HCT116 (cell line): ENCODE results near the gene ABHD11. TPM values are rescaled to one million over a fixed set of nuclear protein-coding genes. Genes with fewer than 3 reads are reported as not detected.

Source experiments
- ATAC-seq: fragments of 200-7000 bp; cut with Tn5 transposase; 2 replicates; pipeline ENCODE4 v1.9.1; 2020; ENCODE audit warnings: mild to moderate bottlenecking, moderate library complexity
- BruUV-seq: library from RNA; stranded (reverse); fragments of 400-500 nt; replicated peaks from 2 replicates; lab custom pipeline; 2021; lab: Mats Ljungman, UMichigan
- CTCF ChIA-PET: fragments of 300-600 bp; sonication (Branson Sonifier 250); formaldehyde crosslinking; loops from one replicate; lab custom pipeline; 2021; ENCODE audit warnings: antibody characterized with exemption; lab: Charles Lee
- POLR2A ChIA-PET: fragments of 300-600, 350-600 bp; sonication (Branson Sonifier 250); formaldehyde crosslinking; loops from one replicate; lab custom pipeline; 2021; ENCODE audit warnings: antibody characterized with exemption; lab: Charles Lee
- RAD21 ChIA-PET, 2 experiments: fragments of 300-600 bp; sonication (Branson Sonifier 250); formaldehyde crosslinking; loops; one replicate each; lab custom pipeline; 2023; ENCODE audit warnings: low total read pairs in 2 of 2; ENCODE audit not compliant: uncharacterized antibody in 2 of 2, unreplicated experiment in 2 of 2, low non-redundant PET in 1 of 2; lab: Charles Lee
- DNase-seq: peaks from one replicate; pipeline ENCODE4 v3.0.0-alpha.2; 2010; ENCODE audit warnings: low read depth, low spot score
- H2AFZ ChIP-seq: fragments of 200-600 bp; shearing (Covaris generic), sonication (generic); 2 replicates; pipeline ENCODE4 v1.6.1; 2017; ENCODE audit warnings: low read depth, mixed run types, mixed read lengths, antibody characterized with exemption, low read length; ENCODE audit not compliant: poor library complexity, severe bottlenecking
- H3K27ac ChIP-seq: 2 replicates; pipeline ENCODE4 v1.5.1; 2012; ENCODE audit warnings: low read depth, low read length
- H3K27me3 ChIP-seq: fragments of 200-600 bp; sonication (generic); 2 replicates; pipeline ENCODE4 v1.6.1; 2016; ENCODE audit warnings: mixed run types, low read length, mixed read lengths; ENCODE audit not compliant: insufficient read depth
- H3K36me3 ChIP-seq, 2 experiments: fragments of 200-500 bp in 1 of 2; fragments of 200-600 bp in 1 of 2; sonication (Bioruptor generic) in 1 of 2; sonication (generic) in 1 of 2; 2 replicates each; pipeline versions ENCODE4 v1.5.1 to v1.6.1; 2014 to 2016; ENCODE audit warnings: low read length in 2 of 2, inconsistent platforms in 1 of 2, mixed read lengths in 1 of 2, mixed run types in 1 of 2; ENCODE audit not compliant: insufficient read depth in 2 of 2, control insufficient read depth in 1 of 2
- H3K4me1 ChIP-seq, 2 experiments: fragments of 200-600 bp in 1 of 2; sonication (generic) in 1 of 2; 2 replicates each; pipeline versions ENCODE4 v1.5.1 to v1.6.1; 2012 to 2017; ENCODE audit warnings: low read length in 2 of 2, inconsistent platforms in 1 of 2, mild to moderate bottlenecking in 1 of 2, mixed read lengths in 1 of 2, mixed run types in 1 of 2, moderate library complexity in 1 of 2; ENCODE audit not compliant: insufficient read depth in 2 of 2, control insufficient read depth in 1 of 2
- H3K4me2 ChIP-seq: fragments of 200-600 bp; sonication (generic); 2 replicates; pipeline ENCODE4 v1.6.1; 2017; ENCODE audit warnings: mixed run types, low read length, mixed read lengths
- H3K4me3 ChIP-seq, 2 experiments: fragments of 200-600 bp in 1 of 2; sonication (generic) in 1 of 2; replicated peaks in 1 of 2; 2 replicates each; pipeline ENCODE4 v1.5.1; 2011 to 2016; ENCODE audit warnings: low read length in 2 of 2, control low read depth in 1 of 2, low read depth in 1 of 2, mild to moderate bottlenecking in 1 of 2, mixed read lengths in 1 of 2, mixed run types in 1 of 2
- H3K79me2 ChIP-seq: fragments of 200-600 bp; sonication (generic); 2 replicates; pipeline ENCODE4 v1.6.1; 2017; ENCODE audit warnings: mild to moderate bottlenecking, mixed run types, low read length, moderate library complexity, mixed read lengths; ENCODE audit not compliant: insufficient read depth
- H3K9ac ChIP-seq: fragments of 200-600 bp; sonication (generic); 2 replicates; pipeline ENCODE4 v1.6.1; 2016; ENCODE audit warnings: low read length, mixed read lengths
- H3K9me2 ChIP-seq: fragments of 200-600 bp; sonication (generic), shearing (Covaris generic); 2 replicates; pipeline ENCODE4 v1.6.1; 2017; ENCODE audit warnings: mixed run types, mild to moderate bottlenecking, moderate library complexity; ENCODE audit not compliant: insufficient read depth
- H3K9me3 ChIP-seq, 2 experiments: fragments of 200-500 bp in 1 of 2; fragments of 200-600 bp in 1 of 2; sonication (Bioruptor generic) in 1 of 2; sonication (generic) in 1 of 2; 2 replicates each; pipeline ENCODE4 v1.6.1; 2014 to 2017; ENCODE audit warnings: low read length in 2 of 2, mixed read lengths in 2 of 2, inconsistent platforms in 1 of 2, low read depth in 1 of 2, mild to moderate bottlenecking in 1 of 2, mixed run types in 1 of 2, moderate library complexity in 1 of 2; ENCODE audit not compliant: control insufficient read depth in 1 of 2, insufficient read depth in 1 of 2
- H4K20me1 ChIP-seq: fragments of 200-600 bp; sonication (generic), shearing (Covaris generic); 2 replicates; pipeline ENCODE4 v1.6.1; 2017; ENCODE audit warnings: mixed run types, mild to moderate bottlenecking, moderate library complexity; ENCODE audit not compliant: insufficient read depth
- ATF3 ChIP-seq: IDR thresholded peaks from 2 replicates; pipeline ENCODE4 v1.6.1; 2012
- CTCF ChIP-seq, 3 experiments: fragments of 200-600 bp in 1 of 3; sonication (generic) in 1 of 3; IDR thresholded peaks in 2 of 3; conservative IDR thresholded peaks in 1 of 3; 2 replicates each; pipeline ENCODE4 v1.5.1; 2012 to 2017; ENCODE audit warnings: low read depth in 2 of 3, low read length in 2 of 3, antibody characterized with exemption in 1 of 3, borderline replicate concordance in 1 of 3, control low read depth in 1 of 3, mild to moderate bottlenecking in 1 of 3, mixed read lengths in 1 of 3, mixed run types in 1 of 3, moderate library complexity in 1 of 3; ENCODE audit not compliant: insufficient read depth in 1 of 3
- EGR1 ChIP-seq: IDR thresholded peaks from 2 replicates; pipeline ENCODE4 v1.6.1; 2012; ENCODE audit warnings: low read depth
- ELF1 ChIP-seq: IDR thresholded peaks from 2 replicates; pipeline ENCODE4 v1.6.1; 2012; ENCODE audit warnings: low read depth, borderline replicate concordance
- JUND ChIP-seq: IDR thresholded peaks from 2 replicates; pipeline ENCODE4 v1.6.1; 2012
- POLR2A ChIP-seq: IDR thresholded peaks from 2 replicates; pipeline ENCODE4 v1.7.0; 2011; ENCODE audit warnings: borderline replicate concordance; ENCODE audit not compliant: insufficient read depth, insufficient read length; ENCODE audit errors: extremely low read depth
- SP1 ChIP-seq: IDR thresholded peaks from 2 replicates; pipeline ENCODE4 v1.6.1; 2012; ENCODE audit warnings: low read depth
- SRF ChIP-seq: IDR thresholded peaks from 2 replicates; pipeline ENCODE4 v1.6.1; 2012; ENCODE audit warnings: low read depth
- TCF7L2 ChIP-seq: IDR thresholded peaks from 2 replicates; pipeline ENCODE4 v1.7.0; 2011; ENCODE audit warnings: borderline replicate concordance, inconsistent platforms; ENCODE audit not compliant: insufficient read depth, insufficient read length; ENCODE audit errors: extremely low read depth
- ZFX ChIP-seq: fragments of 450-650 bp; IDR thresholded peaks from 2 replicates; pipeline ENCODE4 v1.6.1; 2017
- intact Hi-C: fragments of 100-400 bp; cut with micrococcal nuclease; formaldehyde crosslinking; loops from 2 replicates; pipeline ENCODE4 v1.10.0; 2022
- microRNA counts: library from miRNA; unstranded; fragments of <30 nt; microRNA quantifications from one replicate; lab custom pipeline; 2015
- microRNA-seq: library from miRNA; unstranded; fragments of <30 nt; microRNA quantifications from one replicate; pipeline ENCODE4, GENCODE V29; 2016; ENCODE audit warnings: borderline number of aligned reads
- total RNA-seq: library from RNA; stranded (reverse); gene quantifications from one replicate; pipeline ENCODE4 v1.2.1, GENCODE V29; 2021; ENCODE audit not compliant: unreplicated experiment
- TF ChIP-seq, protein P1 (sequence below): IDR thresholded peaks from 2 replicates; pipeline ENCODE4 v1.6.1; 2012
- TF ChIP-seq, protein P2 (sequence below): IDR thresholded peaks from 2 replicates; pipeline ENCODE4 v1.6.1; 2012; ENCODE audit warnings: low read depth

ABHD11 gene
- total RNA-seq, 1 experiment from 2014 or later, result 69.8 TPM

- POLR2A ChIA-PET, result no interaction called here
Measured at GRCh38 chr7:73688288-73688687, 50.3 kb downstream of the ABHD11 start.

More at GRCh38 chr7:73688288-73688687, 50.3 kb downstream of the ABHD11 start:
- H3K9ac ChIP-seq, result no peak overlapping the region
- ChIA-PET RAD21 (no interaction called here), CTCF (no interaction called here)
- no peak overlapping the region for H3K4me3 ChIP-seq
- BruUV-seq, result no TSS peak
- H2AFZ ChIP-seq, result no peak overlapping the region
- H3K27ac ChIP-seq, result no peak overlapping the region
- intact Hi-C loops, result no loop called here
- peaks cover 43 to 63% of the 10 kb centered on the region in 2 experiments for H3K36me3 ChIP-seq
- DNase-seq, result no peak
- no peaks in the 10 kb centered on the region for H3K9me2 ChIP-seq
- H3K9me3 ChIP-seq, result no peaks in the 10 kb centered on the region
- no peak for ATAC-seq
- H3K27me3 ChIP-seq, result no peaks in the 10 kb centered on the region
- TF ChIP-seq, protein P1, sequence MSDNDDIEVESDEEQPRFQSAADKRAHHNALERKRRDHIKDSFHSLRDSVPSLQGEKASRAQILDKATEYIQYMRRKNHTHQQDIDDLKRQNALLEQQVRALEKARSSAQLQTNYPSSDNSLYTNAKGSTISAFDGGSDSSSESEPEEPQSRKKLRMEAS, result no peak
- TF ChIP-seq POLR2A, result no peak
- TF ChIP-seq ATF3, result no peak
- TF ChIP-seq TCF7L2, result no peak
- TF ChIP-seq ZFX, result no peak
- no peak for TF ChIP-seq CTCF (IDR thresholded peaks at IDR 0.05 in 2 of 3, conservative IDR thresholded peaks at IDR 0.05 in 1 of 3; ENCODE audit: borderline replicate concordance in 1 of 3, insufficient read depth in 1 of 3, low read depth in 2 of 3, low read length in 2 of 3)
- no peak for TF ChIP-seq SP1
- TF ChIP-seq EGR1, result no peak
- TF ChIP-seq, protein P2, sequence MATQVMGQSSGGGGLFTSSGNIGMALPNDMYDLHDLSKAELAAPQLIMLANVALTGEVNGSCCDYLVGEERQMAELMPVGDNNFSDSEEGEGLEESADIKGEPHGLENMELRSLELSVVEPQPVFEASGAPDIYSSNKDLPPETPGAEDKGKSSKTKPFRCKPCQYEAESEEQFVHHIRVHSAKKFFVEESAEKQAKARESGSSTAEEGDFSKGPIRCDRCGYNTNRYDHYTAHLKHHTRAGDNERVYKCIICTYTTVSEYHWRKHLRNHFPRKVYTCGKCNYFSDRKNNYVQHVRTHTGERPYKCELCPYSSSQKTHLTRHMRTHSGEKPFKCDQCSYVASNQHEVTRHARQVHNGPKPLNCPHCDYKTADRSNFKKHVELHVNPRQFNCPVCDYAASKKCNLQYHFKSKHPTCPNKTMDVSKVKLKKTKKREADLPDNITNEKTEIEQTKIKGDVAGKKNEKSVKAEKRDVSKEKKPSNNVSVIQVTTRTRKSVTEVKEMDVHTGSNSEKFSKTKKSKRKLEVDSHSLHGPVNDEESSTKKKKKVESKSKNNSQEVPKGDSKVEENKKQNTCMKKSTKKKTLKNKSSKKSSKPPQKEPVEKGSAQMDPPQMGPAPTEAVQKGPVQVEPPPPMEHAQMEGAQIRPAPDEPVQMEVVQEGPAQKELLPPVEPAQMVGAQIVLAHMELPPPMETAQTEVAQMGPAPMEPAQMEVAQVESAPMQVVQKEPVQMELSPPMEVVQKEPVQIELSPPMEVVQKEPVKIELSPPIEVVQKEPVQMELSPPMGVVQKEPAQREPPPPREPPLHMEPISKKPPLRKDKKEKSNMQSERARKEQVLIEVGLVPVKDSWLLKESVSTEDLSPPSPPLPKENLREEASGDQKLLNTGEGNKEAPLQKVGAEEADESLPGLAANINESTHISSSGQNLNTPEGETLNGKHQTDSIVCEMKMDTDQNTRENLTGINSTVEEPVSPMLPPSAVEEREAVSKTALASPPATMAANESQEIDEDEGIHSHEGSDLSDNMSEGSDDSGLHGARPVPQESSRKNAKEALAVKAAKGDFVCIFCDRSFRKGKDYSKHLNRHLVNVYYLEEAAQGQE, result no peak
- no peak for TF ChIP-seq JUND
- no peak for TF ChIP-seq ELF1
- no peak for TF ChIP-seq SRF
- H3K79me2 ChIP-seq, result peaks cover 93% of the 10 kb centered on the region
- no peaks in the 10 kb centered on the region for H4K20me1 ChIP-seq
- no peak overlapping the region for H3K4me2 ChIP-seq
- H3K4me1 ChIP-seq, result peaks cover 4 to 8% of the 10 kb centered on the region in 2 experiments; a peak in 2 of 4 replicates

MicroRNA genes within 50 kb of the gene (microRNA counts, 767-probe panel; counts per million panel counts)
- not detected for microRNA hsa-miR-4284 (lab: Ali Mortazavi, UCI)

Small RNAs within 50 kb of the gene (microRNA-seq; reads per million reads assigned to microRNA genes)
- not detected for gene MIR4284

Other genes with a start within 250 kb of the ABHD11 start
- 81.1 TPM for gene BAZ1B, start 216.5 kb downstream of the ABHD11 start, total RNA-seq
- 50.4 TPM for gene BCL7B, start 181.1 kb downstream of the ABHD11 start, total RNA-seq
- gene TBL2, start 160.2 kb downstream of the ABHD11 start, total RNA-seq, result 55.0 TPM
- 79.4 TPM for gene MLXIPL, start 114.3 kb downstream of the ABHD11 start, total RNA-seq
- gene VPS37D, start 71.0 kb downstream of the ABHD11 start, total RNA-seq, result 9.5 TPM
- 8.5 TPM for gene DNAJC30, start 55.3 kb downstream of the ABHD11 start, total RNA-seq
- 168 TPM for gene BUD23, start 55.2 kb downstream of the ABHD11 start, total RNA-seq
- gene STX1A, start 19.1 kb downstream of the ABHD11 start, total RNA-seq, result 39.4 TPM
- gene CLDN3, start 31.5 kb upstream of the ABHD11 start, total RNA-seq, result 19.2 TPM
- 234 TPM for gene CLDN4, start 92.2 kb upstream of the ABHD11 start, total RNA-seq
- gene METTL27, start 103.7 kb upstream of the ABHD11 start, total RNA-seq, result 30.4 TPM
- gene TMEM270, start 122.4 kb upstream of the ABHD11 start, total RNA-seq, result 1.1 TPM